Head of caudate nucleus (tissue), 42 donors: ENCODE results near the gene TTBK1.

Experiments used
- DNase-seq, 42 donors: peaks; one replicate each; pipeline versions ENCODE4 v3.0.0 to v3.0.0-alpha.2; 2020 to 2021; ENCODE audit warnings: mixed read lengths in 7 of 42
- intact Hi-C: fragments of 100-400 bp; cut with DNase I; formaldehyde crosslinking; loops from one replicate; pipeline ENCODE4 v1.15.0; 2022

The TTBK1 gene

GRCh38 chr6:43277643-43278523 is 34.6 kb downstream of the TTBK1 start:
- DNase-seq = peak in 27 of 42 donors; percentile 23 to 74 (median 49)
- intact Hi-C loops = no loop called here

GRCh38 chr6:43278524-43279078 is 35.3 kb downstream of the TTBK1 start:
- intact Hi-C loops = no loop called here
- no peak for DNase-seq

GRCh38 chr6:43280234-43280633 is 37.0 kb downstream of the TTBK1 start:
- no peak for DNase-seq
- intact Hi-C loops = no loop called here

- intact Hi-C loops = no loop called here
- no peak for DNase-seq
Observed at GRCh38 chr6:43282060-43282459, 38.8 kb downstream of the TTBK1 start.

GRCh38 chr6:43282636-43283513 is 39.6 kb downstream of the TTBK1 start:
- no peak for DNase-seq
- intact Hi-C loops = no loop called here

- DNase-seq = no peak
- intact Hi-C loops = no loop called here
Observed at GRCh38 chr6:43283514-43283901, 40.2 kb downstream of the TTBK1 start.

GRCh38 chr6:43283905-43284304 is 40.6 kb downstream of the TTBK1 start:
- intact Hi-C loops = no loop called here
- no peak for DNase-seq

- no peak for DNase-seq
- intact Hi-C loops = no loop called here
Observed at GRCh38 chr6:43284991-43285781, 41.9 kb downstream of the TTBK1 start.

GRCh38 chr6:43285832-43286231 is 42.6 kb downstream of the TTBK1 start:
- intact Hi-C loops = no loop called here
- DNase-seq = no peak

GRCh38 chr6:43286456-43286979 is 43.2 kb downstream of the TTBK1 start:
- intact Hi-C loops = no loop called here
- no peak for DNase-seq

GRCh38 chr6:43286980-43287716 is 43.9 kb downstream of the TTBK1 start:
- intact Hi-C loops = no loop called here
- peak in 13 of 42 donors; percentile 17 to 75 (median 36) for DNase-seq

GRCh38 chr6:43287717-43288679 is 44.7 kb downstream of the TTBK1 start:
- intact Hi-C loops = no loop called here
- peak in 1 of 42 donors; percentile 22 for DNase-seq

GRCh38 chr6:43290339-43290904 is 47.1 kb downstream of the TTBK1 start:
- DNase-seq = no peak
- intact Hi-C loops = no loop called here

GRCh38 chr6:43290905-43291355 is 47.6 kb downstream of the TTBK1 start:
- intact Hi-C loops = no loop called here
- peak in 2 of 42 donors; percentile 5 to 10 for DNase-seq

- intact Hi-C loops = no loop called here
- no peak for DNase-seq
Observed at GRCh38 chr6:43291708-43292107, 48.4 kb downstream of the TTBK1 start.

GRCh38 chr6:43292341-43292740 is 49.1 kb downstream of the TTBK1 start:
- peak in 2 of 42 donors; percentile 13 to 34 for DNase-seq
- intact Hi-C loops = no loop called here
